ENCODE measurements around the gene NRG3.
A peak's percentile ranks its signal among the peaks of the same experiment; 100 is the strongest.

Gene NRG3

DNA sequence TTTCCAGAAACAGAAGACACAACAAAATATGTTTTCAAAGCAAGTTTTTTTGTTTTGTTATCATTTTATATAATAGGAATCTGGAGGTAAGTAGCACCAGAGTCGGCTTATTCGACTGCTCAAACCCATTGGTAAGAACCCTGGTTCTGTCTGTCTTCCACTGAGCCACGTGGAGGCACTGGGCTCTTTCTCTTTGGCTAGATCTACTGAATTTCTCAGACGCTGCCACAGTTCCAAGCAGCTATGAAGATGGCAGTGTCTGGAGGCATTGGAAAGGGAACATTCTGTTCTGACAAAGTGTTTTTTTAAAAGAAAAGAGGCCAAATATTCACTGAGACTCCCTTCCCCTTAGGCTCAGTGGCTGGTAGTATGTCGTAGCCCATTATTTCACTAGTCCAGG, 338.8 kb downstream of the NRG3 start:
- no peak for DNase-seq (ENCODE audit: extremely low read depth, insufficient read length)
- Histone ChIP-seq H3K4me3 (replicated peaks; ENCODE audit: low read depth, low read length) (no peak overlapping the region), H3K27me3 (replicated peaks; ENCODE audit: control insufficient read depth, insufficient read depth, low read length) (no peaks in the 10 kb centered on the region), H3K36me3 (ENCODE audit: control insufficient read depth, insufficient read depth, low read length) (no peaks in the 10 kb centered on the region)
- TF ChIP-seq, protein P1, sequence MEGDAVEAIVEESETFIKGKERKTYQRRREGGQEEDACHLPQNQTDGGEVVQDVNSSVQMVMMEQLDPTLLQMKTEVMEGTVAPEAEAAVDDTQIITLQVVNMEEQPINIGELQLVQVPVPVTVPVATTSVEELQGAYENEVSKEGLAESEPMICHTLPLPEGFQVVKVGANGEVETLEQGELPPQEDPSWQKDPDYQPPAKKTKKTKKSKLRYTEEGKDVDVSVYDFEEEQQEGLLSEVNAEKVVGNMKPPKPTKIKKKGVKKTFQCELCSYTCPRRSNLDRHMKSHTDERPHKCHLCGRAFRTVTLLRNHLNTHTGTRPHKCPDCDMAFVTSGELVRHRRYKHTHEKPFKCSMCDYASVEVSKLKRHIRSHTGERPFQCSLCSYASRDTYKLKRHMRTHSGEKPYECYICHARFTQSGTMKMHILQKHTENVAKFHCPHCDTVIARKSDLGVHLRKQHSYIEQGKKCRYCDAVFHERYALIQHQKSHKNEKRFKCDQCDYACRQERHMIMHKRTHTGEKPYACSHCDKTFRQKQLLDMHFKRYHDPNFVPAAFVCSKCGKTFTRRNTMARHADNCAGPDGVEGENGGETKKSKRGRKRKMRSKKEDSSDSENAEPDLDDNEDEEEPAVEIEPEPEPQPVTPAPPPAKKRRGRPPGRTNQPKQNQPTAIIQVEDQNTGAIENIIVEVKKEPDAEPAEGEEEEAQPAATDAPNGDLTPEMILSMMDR (IDR thresholded peaks at IDR 0.05; ENCODE audit: insufficient read depth, low read length, poor library complexity, severe bottlenecking), result peak; percentile 17

DNA sequence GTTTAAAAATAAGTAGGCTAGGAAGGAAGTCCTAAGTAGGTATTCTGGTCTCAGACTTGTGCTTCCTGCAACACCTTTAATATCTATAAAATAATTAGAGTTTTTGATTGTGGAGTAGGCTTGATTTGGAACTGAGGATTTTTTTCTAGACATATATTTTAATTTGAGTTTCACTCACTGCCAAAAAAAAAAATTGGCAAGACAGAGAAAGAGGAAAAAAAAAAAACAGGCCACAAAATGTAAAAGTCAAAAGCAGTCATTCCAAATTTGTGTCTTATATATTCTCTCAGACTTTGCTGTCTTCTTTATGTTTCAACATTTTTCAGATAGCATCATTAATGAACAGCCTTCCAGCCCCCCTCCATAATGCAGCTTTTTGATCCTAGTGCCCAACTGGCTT, 346.1 kb downstream of the NRG3 start:
- no peak for DNase-seq (ENCODE audit: extremely low read depth, insufficient read length)
- TF ChIP-seq, protein P1 (IDR thresholded peaks at IDR 0.05; ENCODE audit: insufficient read depth, low read length, poor library complexity, severe bottlenecking), result no peak
- Histone ChIP-seq H3K27me3 (replicated peaks; ENCODE audit: control insufficient read depth, insufficient read depth, low read length) (no peaks in the 10 kb centered on the region), H3K4me3 (replicated peaks; ENCODE audit: low read depth, low read length) (no peak overlapping the region), H3K36me3 (ENCODE audit: control insufficient read depth, insufficient read depth, low read length) (no peaks in the 10 kb centered on the region)

DNA sequence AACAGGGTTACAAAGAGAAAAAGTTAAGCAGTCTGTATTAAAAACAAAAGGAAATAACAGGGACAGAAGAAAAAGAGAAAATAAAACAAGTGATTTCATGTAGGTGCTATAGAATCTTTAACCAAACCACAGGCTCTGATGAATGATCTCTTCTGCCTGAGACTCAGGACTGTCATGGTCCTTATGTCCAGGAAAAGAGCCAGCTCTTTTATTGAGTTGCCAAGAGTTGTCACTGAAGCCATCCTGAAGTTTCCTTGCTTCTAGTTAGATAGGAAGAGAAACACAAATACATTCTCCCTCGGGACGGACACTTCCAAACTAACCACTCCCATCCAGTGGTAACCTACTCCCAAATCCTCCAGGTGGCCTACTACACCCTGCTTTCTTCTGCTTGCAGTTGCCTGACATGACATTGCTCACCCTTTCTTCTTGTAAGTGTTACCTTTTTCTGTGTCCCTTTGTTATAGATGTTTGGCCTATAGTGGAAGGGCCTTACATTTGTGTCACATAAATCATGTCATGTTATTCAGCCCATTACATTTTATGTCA, 346.7 kb downstream of the NRG3 start:
- Histone ChIP-seq H3K27me3 (replicated peaks; ENCODE audit: control insufficient read depth, insufficient read depth, low read length) (no peaks in the 10 kb centered on the region), H3K4me3 (replicated peaks; ENCODE audit: low read depth, low read length) (no peak overlapping the region), H3K36me3 (ENCODE audit: control insufficient read depth, insufficient read depth, low read length) (no peaks in the 10 kb centered on the region)
- DNase-seq (ENCODE audit: extremely low read depth, insufficient read length), result no peak
- TF ChIP-seq, protein P1 (IDR thresholded peaks at IDR 0.05; ENCODE audit: insufficient read depth, low read length, poor library complexity, severe bottlenecking), result no peak

DNA sequence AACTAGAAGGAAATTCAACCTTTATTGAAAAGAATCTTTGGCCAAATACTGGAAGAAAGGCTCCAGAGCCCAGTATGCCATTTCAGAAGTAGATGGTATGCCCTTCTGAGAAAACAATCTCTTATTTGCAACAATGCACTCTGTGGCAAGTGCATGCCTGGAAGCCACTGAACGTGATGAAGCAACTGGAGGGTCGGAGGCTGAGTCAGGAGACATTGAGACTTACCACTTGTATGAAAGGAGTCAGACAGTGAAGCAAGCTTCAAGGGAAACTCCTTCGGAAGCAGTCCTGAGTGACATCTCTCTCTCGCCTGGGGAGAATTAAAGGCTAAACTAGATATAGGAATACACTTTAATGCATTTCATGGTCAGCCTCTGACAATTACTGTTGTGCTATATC, 353.7 kb downstream of the NRG3 start:
- TF ChIP-seq, protein P1 (IDR thresholded peaks at IDR 0.05; ENCODE audit: insufficient read depth, low read length, poor library complexity, severe bottlenecking), result no peak
- H3K4me3 ChIP-seq (replicated peaks; ENCODE audit: low read depth, low read length), result no peak overlapping the region
- H3K36me3 ChIP-seq (ENCODE audit: control insufficient read depth, insufficient read depth, low read length), result no peaks in the 10 kb centered on the region
- no peaks in the 10 kb centered on the region for H3K27me3 ChIP-seq (replicated peaks; ENCODE audit: control insufficient read depth, insufficient read depth, low read length)
- DNase-seq (ENCODE audit: extremely low read depth, insufficient read length), result no peak

DNA sequence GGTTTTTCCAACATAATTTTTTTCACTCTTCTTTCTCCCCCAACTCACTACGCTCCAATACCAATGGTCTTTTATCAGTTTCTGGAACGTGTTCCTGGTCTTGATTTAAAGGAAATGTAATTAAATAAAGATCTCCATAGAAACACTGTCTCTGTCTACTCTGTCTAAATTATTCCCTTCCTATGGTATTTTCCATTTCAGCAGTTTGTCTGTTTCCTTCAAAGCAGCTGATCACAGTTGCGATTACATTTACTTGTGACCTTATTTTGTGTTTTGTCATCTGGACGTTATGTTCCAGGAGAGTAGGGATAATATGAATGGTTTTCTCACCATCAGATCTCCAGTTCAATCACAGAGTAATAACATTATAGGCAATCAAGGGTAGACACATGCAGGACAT, 359.2 kb downstream of the NRG3 start:
- H3K36me3 ChIP-seq (ENCODE audit: control insufficient read depth, insufficient read depth, low read length), result no peaks in the 10 kb centered on the region
- H3K27me3 ChIP-seq (replicated peaks; ENCODE audit: control insufficient read depth, insufficient read depth, low read length), result no peaks in the 10 kb centered on the region; the same call in 1 of the 2 replicates
- no peak for DNase-seq (ENCODE audit: extremely low read depth, insufficient read length)
- TF ChIP-seq, protein P1 (IDR thresholded peaks at IDR 0.05; ENCODE audit: insufficient read depth, low read length, poor library complexity, severe bottlenecking), result no peak
- no peak overlapping the region for H3K4me3 ChIP-seq (replicated peaks; ENCODE audit: low read depth, low read length)
